Measurements from ENCODE around the gene GP1BB.
A peak's percentile ranks its signal among the peaks of the same experiment; 100 is the strongest.

GP1BB gene

DNA sequence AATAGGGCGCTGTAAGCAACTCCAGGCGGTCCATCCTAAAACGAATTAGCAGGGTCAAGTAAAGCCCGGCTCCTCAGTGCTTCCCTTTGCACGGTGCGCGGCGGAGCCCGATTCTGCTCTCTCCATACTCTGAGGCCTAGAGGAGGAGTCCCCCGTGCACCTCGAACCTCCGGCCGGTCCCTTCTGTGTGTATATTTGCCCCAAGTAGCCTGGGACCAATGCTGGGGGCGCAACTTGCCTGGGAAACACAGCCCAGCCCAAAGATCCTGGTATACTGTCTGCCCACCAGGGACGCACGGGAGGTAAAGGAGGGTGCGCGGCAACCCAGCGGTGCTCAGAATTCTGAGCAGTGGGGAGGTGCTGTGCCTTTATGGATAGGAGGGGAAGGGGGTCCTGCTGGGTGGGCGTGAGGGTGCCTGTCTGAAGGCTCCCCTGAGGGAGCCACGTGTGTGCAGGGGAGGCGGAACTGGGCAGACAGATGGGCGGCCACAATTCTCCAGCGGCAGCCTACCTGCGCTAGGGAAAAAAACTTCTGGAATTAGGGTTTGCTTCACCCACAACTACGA, 32.5 kb downstream of the GP1BB start:
- FAIRE-seq (no peak), DNase-seq (ENCODE audit: insufficient read length, low spot score) (no peak)

GRCh38 chr22:19756288-19757128, 33.2 kb downstream of the GP1BB start:
- FAIRE-seq = no peak
- DNase-seq (ENCODE audit: insufficient read length, low spot score) = no peak
- TF ChIP-seq, protein P1, sequence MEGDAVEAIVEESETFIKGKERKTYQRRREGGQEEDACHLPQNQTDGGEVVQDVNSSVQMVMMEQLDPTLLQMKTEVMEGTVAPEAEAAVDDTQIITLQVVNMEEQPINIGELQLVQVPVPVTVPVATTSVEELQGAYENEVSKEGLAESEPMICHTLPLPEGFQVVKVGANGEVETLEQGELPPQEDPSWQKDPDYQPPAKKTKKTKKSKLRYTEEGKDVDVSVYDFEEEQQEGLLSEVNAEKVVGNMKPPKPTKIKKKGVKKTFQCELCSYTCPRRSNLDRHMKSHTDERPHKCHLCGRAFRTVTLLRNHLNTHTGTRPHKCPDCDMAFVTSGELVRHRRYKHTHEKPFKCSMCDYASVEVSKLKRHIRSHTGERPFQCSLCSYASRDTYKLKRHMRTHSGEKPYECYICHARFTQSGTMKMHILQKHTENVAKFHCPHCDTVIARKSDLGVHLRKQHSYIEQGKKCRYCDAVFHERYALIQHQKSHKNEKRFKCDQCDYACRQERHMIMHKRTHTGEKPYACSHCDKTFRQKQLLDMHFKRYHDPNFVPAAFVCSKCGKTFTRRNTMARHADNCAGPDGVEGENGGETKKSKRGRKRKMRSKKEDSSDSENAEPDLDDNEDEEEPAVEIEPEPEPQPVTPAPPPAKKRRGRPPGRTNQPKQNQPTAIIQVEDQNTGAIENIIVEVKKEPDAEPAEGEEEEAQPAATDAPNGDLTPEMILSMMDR (IDR thresholded peaks at IDR 0.05; ENCODE audit: insufficient read depth, missing control alignments) = peak; percentile 57

More for the DNA sequence above, 32.5 kb downstream of the GP1BB start:
- TF ChIP-seq, protein P1 (IDR thresholded peaks at IDR 0.05; ENCODE audit: insufficient read depth, missing control alignments) = no peak

DNA sequence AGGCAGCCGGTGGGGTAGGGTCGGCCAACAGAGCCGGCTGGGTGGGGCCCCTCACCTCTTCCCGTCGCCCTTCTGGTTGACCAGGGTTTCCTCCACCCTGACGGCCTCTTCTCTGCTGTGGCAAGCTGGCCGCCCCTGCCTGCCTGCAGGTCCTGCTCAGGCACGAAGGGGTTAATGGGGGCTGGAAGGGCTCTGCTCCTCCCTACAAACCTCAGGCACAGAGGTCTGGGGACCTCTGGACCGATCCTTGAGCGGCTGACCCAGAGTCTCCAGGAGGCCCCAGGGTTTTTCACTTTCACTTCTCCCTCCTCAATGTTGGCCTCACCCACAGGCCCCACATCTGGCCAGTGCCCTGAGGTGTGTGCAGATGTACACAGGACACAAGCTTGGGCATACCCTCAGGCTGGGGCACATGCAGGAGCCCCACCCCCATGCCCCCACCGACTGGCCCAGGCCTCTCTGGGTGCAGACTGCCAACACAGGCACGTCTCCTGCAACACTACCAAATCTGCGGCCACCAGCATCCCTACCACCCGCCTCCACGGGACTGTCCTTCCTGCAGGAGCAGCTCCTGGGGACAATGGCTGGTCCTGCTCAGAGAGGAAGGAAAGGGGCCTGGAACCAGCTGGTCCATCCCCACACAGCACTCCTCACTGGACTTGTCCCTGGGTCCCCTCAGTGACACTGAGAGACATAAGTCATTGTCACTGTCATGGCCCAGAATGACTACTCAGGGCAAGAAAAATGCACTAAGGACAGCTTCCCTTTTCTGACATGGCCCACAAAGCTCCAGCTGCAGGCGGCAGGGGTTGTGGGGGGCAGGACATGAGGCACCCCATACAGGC, 34.0 kb downstream of the GP1BB start:
- DNase-seq (ENCODE audit: insufficient read length, low spot score) (no peak), FAIRE-seq (no peak)
- TF ChIP-seq, protein P1 (IDR thresholded peaks at IDR 0.05; ENCODE audit: insufficient read depth, missing control alignments) = no peak

DNA sequence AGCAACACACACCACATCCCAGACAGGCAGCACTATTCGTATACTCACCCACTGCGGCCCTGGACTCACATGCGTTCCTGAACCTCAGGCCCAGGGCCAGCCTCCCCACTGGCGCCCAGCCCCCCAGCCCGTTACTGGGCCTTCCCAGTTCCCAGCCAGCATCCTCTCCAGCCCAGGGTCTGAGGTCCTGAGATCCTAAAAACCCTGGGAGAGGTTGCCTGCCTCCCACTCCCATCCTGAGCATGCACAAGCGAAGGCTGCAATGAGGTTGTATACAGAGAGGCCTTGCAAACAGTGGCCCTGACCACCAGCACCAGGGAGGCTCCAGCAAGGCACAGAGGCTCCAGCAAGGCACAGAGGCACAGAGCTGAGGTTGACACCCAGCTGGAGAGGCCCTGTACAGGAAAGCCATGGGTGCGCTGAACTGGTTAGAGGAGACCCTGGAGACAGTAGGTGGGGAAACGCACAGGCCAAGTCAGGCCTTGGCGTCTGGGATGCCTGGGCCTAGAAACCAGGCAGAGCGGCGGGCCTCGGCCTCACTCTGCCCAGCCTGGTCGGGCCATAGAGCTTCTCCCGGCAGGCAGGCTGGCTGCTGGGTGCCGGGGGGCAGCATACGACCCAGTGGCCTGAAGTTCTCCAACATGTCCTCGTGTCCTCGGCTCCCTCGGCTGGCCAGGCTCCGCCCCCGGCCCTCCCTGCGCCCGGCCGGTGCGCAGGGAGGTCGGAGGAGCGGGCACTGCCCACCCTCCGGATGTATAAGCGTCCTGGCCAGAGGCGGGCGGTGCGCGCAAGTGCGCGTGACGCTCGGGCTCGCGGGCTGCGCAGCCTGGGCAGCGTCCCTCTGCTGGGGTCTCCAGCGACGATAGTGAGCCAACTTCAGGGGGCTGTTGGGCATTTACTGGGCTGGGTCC, 34.9 kb downstream of the GP1BB start:
- DNase-seq (ENCODE audit: insufficient read length, low spot score) (no peak), FAIRE-seq (no peak)
- TF ChIP-seq, protein P1 (IDR thresholded peaks at IDR 0.05; ENCODE audit: insufficient read depth, missing control alignments) = no peak

DNA sequence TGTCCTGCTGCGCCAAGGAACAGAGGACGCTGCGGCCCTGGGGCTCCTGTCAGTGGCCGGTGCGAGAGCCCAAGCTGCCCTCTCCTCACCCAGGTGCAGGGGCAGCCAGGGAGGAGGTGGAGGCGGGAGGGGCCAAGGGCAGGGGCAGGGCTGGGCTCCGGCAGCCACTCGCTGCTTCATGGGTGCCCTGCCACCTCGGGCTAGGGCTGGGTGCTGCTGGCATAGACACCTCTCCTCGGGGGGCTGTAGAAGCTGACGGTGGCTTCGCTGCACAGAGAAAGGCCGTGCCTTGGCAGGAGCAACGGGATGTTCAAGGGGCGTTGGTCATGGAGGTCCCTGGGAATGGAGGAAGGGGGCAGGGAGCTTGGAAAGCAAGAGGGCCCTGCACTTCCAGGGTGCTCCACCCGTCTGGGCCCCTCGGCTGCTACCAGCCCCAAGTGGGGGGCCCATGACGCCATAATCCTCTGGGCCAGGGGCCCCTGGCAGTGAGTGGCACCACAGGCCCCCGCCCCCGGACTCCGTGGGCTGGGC, 35.6 kb downstream of the GP1BB start:
- DNase-seq (ENCODE audit: insufficient read length, low spot score) (no peak), FAIRE-seq (no peak)
- TF ChIP-seq, protein P1 (IDR thresholded peaks at IDR 0.05; ENCODE audit: insufficient read depth, missing control alignments) = no peak

DNA sequence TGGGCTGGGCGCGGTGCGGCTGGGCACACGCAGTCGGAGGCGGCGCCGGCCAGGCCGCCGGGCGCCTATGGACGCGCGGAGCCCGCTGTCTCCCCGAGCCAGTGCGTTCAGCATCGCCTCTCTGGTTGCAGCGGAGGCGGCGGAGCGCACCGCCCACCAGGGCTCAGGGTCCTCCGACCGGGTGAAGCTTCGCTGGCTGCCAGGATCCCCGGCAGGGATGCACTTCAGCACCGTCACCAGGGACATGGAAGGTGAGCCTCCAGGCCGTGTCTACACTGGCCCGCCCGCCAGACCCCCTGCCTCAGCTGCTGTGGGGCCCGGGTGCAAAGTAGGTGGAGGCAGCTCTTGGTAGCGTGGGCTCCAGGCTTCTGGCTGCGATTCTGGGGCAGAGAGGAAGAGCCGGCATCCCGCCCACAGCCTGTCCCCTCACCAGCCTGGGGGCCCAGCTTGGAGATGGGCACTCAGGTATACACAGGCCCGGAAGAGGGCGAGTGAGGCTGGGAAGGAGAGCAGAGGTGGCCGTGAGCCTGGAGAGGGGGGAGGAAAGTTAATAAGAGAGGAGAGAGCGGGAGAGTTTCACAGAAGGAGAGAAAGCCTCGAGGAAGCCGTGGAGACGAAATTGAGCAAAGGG, 36.2 kb downstream of the GP1BB start:
- TF ChIP-seq, protein P1 (IDR thresholded peaks at IDR 0.05; ENCODE audit: insufficient read depth, missing control alignments) = no peak
- no peak for DNase-seq (ENCODE audit: insufficient read length, low spot score)

More for the DNA sequence above, 36.2 kb downstream of the GP1BB start:
- no peak for FAIRE-seq

All from D721Med (cell line).